ENCODE results near the gene CCDC179.

CCDC179 gene

GRCh38 chr11:22860241-22860640, at the start of gene CCDC179:
TSS of gene CCDC179 (minus strand) at chr11:22860474. CDS start at chr11:22860421, 53 bp downstream.
- no peak for DNase-seq

- no peak for DNase-seq
Measured at GRCh38 chr11:22903782-22904181, 43.5 kb upstream of the CCDC179 start.

- DNase-seq: no peak
Measured at GRCh38 chr11:22901603-22902002, 41.3 kb upstream of the CCDC179 start.

DNA sequence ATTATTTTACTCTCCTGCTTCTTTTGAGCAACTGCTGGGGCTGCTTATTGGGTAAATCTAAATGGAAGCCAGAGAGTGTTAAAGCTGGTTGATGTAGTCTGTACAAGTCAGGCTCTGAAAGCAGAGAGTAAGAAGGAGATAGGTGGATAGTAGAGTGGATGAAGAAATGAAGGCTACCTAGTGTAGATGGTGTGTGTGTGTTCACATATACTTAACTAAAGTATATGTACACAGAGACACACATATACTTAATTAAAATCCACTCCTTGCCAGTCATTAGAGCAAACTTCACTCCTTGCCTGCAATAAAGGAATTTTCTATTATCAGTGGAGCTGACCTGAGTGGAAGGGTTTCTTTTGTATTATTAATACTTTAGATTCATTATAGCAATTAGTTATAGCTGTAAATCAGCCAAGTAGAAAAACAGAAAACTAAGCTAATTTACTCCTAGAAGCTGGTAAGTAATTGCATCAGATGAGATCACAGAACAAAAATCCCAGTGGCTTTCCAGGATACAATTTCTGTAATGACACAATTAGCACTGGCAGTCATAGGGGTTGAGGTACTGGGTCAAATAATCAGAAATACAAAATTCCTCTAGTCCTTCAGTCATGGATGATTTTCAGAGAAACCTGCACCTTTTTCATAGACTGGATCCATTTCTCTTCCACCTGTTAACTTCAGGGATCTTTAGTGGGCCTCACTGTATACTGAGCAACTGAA, 40.7 kb upstream of the CCDC179 start:
- no peak for DNase-seq

DNA sequence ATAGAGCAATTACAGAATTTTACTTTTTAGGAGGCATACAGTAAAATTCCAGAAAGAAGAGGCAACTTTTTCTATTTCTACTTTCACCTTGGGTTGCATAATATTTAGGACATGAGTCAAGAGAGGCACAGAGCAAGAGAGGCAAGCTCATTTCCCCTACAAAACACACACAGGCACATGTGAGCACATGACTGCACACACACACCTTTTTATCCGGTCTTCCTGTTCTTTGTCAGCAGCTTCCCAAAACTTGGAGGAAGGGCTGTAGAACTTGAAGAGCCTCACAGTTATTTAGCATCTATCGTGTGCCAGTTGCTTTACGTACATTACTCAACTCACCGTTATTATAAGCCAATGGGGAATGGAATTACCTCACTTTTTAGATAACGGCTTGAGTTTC, 37.8 kb upstream of the CCDC179 start:
- DNase-seq: no peak

GRCh38 chr11:22890227-22890626, 30.0 kb upstream of the CCDC179 start:
- no peak for DNase-seq

- no peak for DNase-seq
Measured at GRCh38 chr11:22884217-22884616, 23.9 kb upstream of the CCDC179 start.

DNA sequence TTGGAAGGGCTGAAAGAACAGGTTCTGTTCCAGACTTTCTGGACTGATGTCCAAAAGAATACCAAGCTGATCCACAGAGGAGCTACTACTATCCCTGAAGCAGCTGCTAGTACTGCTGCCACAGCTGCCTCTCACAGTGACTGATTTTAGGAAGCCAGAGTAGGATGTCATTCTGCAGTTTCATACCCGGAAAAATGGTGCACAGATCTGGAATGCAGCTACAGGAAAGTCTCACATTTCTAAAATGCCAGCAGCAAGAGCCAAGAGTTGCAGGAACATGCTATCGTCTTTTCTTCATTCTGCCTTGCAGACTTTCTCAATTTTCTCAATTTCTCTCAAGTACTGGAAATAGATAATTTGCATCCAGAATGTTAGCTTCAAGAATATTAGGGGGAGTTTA, 19.4 kb upstream of the CCDC179 start:
- DNase-seq: no peak

DNA sequence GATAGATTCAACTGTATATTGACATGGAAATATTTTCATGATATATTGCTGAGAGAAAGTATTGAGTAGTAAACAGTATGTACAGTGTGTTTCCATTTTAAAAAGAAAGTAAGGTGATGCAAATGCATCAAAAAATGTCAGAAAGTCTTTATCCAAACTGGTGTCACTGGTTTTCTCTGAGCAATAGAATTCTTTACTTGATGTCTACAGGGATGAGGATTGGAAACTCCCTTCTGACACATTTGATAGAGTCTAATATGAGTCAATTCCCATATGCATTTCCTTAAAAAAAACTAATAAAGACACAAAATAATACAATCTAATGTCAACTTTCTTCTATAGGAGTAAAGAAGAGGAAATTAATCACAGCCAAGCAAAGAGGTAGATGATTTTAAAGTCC, 18.3 kb upstream of the CCDC179 start:
- no peak for DNase-seq

DNA sequence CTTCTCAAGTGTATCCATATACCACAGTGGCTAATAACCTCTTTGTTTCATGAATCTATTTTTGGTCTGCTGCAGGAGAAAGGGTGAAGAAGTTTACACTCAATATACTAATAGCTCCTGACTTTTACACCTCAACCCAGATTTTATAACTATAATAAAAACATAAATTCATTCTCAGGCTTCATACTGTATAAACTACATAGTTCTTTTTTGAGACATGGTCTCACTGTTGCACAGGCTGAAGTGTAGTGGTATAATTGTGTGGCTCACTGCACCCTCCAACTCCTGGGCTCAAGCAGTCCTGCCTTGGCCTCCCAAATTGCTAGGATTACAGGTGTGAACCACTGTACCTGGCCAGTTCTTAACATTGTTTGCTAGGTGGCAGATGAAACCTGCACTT, 17.8 kb upstream of the CCDC179 start:
- DNase-seq: no peak

DNA sequence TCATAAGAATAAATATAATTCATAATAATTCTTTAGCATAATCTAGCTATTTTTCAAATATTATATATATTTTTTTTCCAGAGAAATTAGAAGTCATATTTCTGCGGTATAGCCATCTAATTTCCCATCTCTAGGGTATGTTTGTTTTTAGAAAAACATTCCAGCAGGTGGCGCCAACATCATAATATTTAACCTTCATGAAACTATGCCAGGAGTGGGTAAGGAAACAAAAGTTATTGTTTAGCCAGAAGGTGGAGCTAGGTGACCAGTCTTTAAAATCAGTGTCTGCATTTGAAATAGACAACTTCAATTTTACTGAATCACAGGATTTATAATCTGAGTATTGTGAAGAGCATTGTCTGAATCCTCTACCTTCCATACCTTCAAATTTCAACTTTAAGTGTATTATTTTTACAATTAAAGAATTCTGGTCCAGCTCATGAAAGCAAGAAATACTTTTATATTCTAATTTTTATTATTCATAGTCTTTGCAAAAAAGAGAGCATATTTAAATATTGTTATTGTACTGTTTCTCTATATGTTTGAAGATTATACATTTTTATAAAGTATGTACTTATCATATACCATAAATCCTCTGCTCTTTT, 15.7 kb upstream of the CCDC179 start:
- peak; percentile 78 for DNase-seq

DNA sequence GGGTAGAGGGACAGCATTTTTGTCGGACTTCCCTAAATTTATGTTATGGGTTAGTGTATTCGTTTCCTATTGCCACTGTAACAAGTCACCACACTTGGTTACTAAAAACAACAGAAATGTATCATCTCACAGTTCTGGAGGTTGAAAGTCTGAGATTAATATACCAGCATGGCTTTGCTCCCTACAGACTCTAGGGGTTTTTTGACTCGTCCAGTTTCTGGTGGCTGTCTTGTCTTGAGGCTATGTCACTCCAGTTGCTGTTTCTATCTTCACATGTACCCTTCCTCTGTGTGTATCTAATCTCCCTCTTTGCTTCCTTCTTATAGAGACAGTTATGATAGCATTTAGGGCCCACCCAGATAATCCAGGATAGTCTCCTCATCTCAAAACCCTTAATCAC, 9.1 kb upstream of the CCDC179 start:
- DNase-seq: no peak

GRCh38 chr11:22859756-22860155, 518 bp downstream of the CCDC179 start:
- peak; percentile 50 for DNase-seq

GRCh38 chr11:22851477-22851876, 8.8 kb downstream of the CCDC179 start:
- no peak for DNase-seq

DNA sequence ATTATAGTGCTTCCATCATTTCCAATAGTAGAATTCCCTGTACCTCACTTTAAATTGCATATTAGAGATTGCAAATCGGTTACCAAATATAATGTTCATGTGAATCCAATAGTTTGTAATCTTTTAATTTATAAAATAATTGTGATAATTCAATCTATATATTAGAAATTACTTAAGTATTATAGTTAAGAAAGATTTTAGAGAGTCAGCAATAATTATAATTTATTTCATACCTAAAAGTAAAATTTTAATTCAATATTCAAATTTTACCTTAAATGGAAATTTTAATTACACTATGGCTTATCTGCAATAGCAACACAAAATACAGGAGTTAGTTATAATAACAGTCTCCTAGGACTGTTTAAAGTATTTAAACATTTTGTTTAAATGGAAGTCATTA, 13.5 kb downstream of the CCDC179 start:
- no peak for DNase-seq

DNA sequence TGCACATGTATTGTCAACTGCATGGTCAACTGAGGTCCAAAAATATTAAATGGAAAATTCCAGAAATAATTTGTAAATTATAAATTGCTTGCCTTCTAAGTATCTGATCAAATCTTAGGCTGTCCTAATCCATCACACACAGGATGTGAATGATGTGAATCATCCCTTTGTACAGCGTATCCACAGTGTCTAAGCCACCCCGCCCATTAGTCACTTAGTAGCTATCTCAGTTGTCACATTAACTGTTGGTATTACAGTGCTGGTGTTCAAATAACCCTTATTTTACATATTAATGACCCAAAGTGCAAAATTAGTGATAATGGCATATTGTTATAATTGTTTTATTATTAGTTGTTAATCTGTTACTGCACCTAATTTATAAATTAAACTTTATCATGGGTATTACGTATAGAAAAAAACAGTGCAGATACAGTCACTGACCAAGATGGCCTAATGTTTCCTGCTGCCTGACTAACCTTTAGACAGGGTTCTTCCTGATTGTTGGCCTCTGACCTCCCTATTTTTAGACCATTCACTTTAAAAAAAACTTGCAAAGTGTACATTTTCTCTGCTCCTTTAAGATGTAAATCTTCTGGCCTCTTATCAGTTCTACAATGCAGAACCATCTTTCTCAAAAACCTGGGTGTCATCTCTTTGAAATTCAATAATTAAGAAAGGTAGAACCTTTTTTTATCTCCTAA, 27.8 kb downstream of the CCDC179 start:
- DNase-seq: no peak

DNA sequence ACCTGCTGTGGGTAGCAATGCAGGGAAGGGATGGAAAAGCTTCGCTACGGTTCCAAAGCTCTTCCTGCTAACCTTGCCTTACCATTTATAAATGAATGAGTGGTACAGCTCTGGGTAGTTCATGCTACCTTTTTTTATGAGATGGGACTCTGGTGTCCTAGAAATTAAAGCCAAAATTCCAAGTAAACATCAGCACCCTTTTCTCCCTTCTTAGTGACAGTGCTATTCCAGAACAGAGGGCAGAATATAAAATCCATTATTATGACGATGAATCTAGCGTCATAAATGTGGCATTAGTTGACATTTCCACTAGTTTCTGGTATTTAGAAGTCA, 30.2 kb downstream of the CCDC179 start:
- DNase-seq: no peak

- DNase-seq: peak; percentile 73
Measured at GRCh38 chr11:22829231-22830081, 30.8 kb downstream of the CCDC179 start, which contains the start of gene SVIP. TSS of gene SVIP (minus strand) at chr11:22829801. CDS start at chr11:22829748, 53 bp downstream.

DNA sequence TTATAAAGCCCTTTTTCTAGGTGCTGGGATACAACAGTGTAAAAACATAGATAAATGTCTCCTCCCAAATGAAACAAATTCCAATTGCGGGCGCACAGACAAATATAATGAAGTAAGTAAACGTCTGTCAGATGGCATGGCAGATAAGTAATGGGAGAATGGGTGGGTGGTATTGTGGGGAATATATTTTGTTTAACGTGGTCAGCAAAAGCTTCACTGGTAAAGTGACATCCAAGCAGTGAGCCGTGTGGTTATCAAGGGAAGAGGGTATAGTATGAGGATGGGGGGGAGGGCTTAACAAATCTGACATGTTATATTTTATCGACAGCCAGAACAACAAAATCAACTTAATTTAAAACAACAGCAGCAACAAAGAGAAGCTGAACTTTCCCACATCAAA, 31.9 kb downstream of the CCDC179 start:
- no peak for DNase-seq

GRCh38 chr11:22822203-22822602, 38.1 kb downstream of the CCDC179 start:
- DNase-seq: no peak

GRCh38 chr11:22809893-22810292, 50.4 kb downstream of the CCDC179 start:
- no peak for DNase-seq

- no peak for DNase-seq
Measured at GRCh38 chr11:22808571-22809197, 51.6 kb downstream of the CCDC179 start.

All from MV-4-11 (cell line).